ENCODE measurements around the gene SPRR5. TPM values are rescaled to one million over a fixed set of nuclear protein-coding genes. Genes with fewer than 3 reads are reported as not detected.

The SPRR5 gene
- polyA plus RNA-seq, 1 donor from 2014 or later = not detected

DNA sequence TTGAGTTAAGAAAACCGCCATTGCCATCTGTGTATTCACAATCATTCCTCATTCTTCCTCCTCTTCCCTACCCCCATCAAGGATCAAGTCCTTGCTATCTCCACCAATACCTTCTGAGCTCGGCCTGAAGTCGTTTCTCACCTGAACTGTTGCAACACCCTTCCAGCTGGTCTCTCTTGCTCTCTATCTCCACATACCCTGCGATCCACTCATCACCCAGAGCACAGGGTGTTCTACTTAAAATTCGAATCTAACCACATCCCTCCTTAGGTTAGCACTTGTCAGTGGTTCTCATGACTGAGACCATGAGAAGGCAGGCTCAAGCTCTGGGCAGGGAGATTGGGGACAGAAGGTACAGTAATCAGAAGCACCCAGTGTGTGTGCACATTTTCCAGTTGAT lies 34.1 kb upstream of the SPRR5 start:
- H3K4me3 ChIP-seq (ENCODE audit: low read length) = no peak overlapping the region
- H3F3A ChIP-seq (ENCODE audit: insufficient read depth, low read length, poor library complexity, severe bottlenecking) = no peaks in the 10 kb centered on the region
- no peak for TF ChIP-seq POLR2AphosphoS5 (IDR thresholded peaks at IDR 0.05)
- TF ChIP-seq CTCF (IDR thresholded peaks at IDR 0.05; ENCODE audit: poor library complexity, severe bottlenecking) = no peak
- TF ChIP-seq TAF1 (IDR thresholded peaks at IDR 0.05; ENCODE audit: low read depth) = no peak
- no peak for TF ChIP-seq SMC3 (conservative IDR thresholded peaks at IDR 0.05; ENCODE audit: poor library complexity)
- no peak for TF ChIP-seq RAD21 (conservative IDR thresholded peaks at IDR 0.05)
- no peak for TF ChIP-seq EZH2 (IDR thresholded peaks at IDR 0.05; ENCODE audit: borderline replicate concordance, insufficient read depth, low read length, poor library complexity, severe bottlenecking)
- no peak for TF ChIP-seq MXI1 (conservative IDR thresholded peaks at IDR 0.05; ENCODE audit: poor library complexity, severe bottlenecking)
- TF ChIP-seq, protein P1, sequence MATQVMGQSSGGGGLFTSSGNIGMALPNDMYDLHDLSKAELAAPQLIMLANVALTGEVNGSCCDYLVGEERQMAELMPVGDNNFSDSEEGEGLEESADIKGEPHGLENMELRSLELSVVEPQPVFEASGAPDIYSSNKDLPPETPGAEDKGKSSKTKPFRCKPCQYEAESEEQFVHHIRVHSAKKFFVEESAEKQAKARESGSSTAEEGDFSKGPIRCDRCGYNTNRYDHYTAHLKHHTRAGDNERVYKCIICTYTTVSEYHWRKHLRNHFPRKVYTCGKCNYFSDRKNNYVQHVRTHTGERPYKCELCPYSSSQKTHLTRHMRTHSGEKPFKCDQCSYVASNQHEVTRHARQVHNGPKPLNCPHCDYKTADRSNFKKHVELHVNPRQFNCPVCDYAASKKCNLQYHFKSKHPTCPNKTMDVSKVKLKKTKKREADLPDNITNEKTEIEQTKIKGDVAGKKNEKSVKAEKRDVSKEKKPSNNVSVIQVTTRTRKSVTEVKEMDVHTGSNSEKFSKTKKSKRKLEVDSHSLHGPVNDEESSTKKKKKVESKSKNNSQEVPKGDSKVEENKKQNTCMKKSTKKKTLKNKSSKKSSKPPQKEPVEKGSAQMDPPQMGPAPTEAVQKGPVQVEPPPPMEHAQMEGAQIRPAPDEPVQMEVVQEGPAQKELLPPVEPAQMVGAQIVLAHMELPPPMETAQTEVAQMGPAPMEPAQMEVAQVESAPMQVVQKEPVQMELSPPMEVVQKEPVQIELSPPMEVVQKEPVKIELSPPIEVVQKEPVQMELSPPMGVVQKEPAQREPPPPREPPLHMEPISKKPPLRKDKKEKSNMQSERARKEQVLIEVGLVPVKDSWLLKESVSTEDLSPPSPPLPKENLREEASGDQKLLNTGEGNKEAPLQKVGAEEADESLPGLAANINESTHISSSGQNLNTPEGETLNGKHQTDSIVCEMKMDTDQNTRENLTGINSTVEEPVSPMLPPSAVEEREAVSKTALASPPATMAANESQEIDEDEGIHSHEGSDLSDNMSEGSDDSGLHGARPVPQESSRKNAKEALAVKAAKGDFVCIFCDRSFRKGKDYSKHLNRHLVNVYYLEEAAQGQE (IDR thresholded peaks at IDR 0.05; ENCODE audit: borderline replicate concordance) = no peak
- no peak for TF ChIP-seq EP300 (conservative IDR thresholded peaks at IDR 0.05; ENCODE audit: poor library complexity, severe bottlenecking)
- no peaks in the 10 kb centered on the region for H3K9me3 ChIP-seq (ENCODE audit: low read length)
- H3K9me2 ChIP-seq (ENCODE audit: insufficient read depth, low read length) = no peaks in the 10 kb centered on the region
- H3K79me2 ChIP-seq (replicated peaks; ENCODE audit: insufficient read depth, low read length) = no peaks in the 10 kb centered on the region
- H3K4me2 ChIP-seq (ENCODE audit: low read length) = no peak overlapping the region
- H2AFZ ChIP-seq (ENCODE audit: low read depth, low read length) = no peak overlapping the region
- no peak overlapping the region for H3K27ac ChIP-seq (ENCODE audit: low read length)
- H4K20me1 ChIP-seq (ENCODE audit: insufficient read depth) = no peaks in the 10 kb centered on the region
- no peak overlapping the region for H3K9ac ChIP-seq (ENCODE audit: low read length)
- H3K36me3 ChIP-seq (ENCODE audit: insufficient read depth, low read length) = no peaks in the 10 kb centered on the region
- no peaks in the 10 kb centered on the region for H3K27me3 ChIP-seq (ENCODE audit: insufficient read depth, low read depth, low read length)

GRCh38 chr1:152917794-152918193 lies 29.2 kb upstream of the SPRR5 start:
- no peak overlapping the region for H3K27ac ChIP-seq (ENCODE audit: low read length)
- no peaks in the 10 kb centered on the region for H4K20me1 ChIP-seq (ENCODE audit: insufficient read depth)
- H2AFZ ChIP-seq (ENCODE audit: low read depth, low read length) = no peak overlapping the region
- no peak overlapping the region for H3K4me2 ChIP-seq (ENCODE audit: low read length)
- H3F3A ChIP-seq (ENCODE audit: insufficient read depth, low read length, poor library complexity, severe bottlenecking) = no peaks in the 10 kb centered on the region
- H3K9me3 ChIP-seq (ENCODE audit: low read length) = no peaks in the 10 kb centered on the region
- TF ChIP-seq EP300 (conservative IDR thresholded peaks at IDR 0.05; ENCODE audit: poor library complexity, severe bottlenecking) (no peak), TAF1 (IDR thresholded peaks at IDR 0.05; ENCODE audit: low read depth) (no peak), RAD21 (conservative IDR thresholded peaks at IDR 0.05) (peak; percentile 38)
- no peaks in the 10 kb centered on the region for H3K27me3 ChIP-seq (ENCODE audit: insufficient read depth, low read depth, low read length)
- H3K36me3 ChIP-seq (ENCODE audit: insufficient read depth, low read length) = no peaks in the 10 kb centered on the region
- H3K9me2 ChIP-seq (ENCODE audit: insufficient read depth, low read length) = no peaks in the 10 kb centered on the region
- no peak overlapping the region for H3K9ac ChIP-seq (ENCODE audit: low read length)
- no peaks in the 10 kb centered on the region for H3K79me2 ChIP-seq (replicated peaks; ENCODE audit: insufficient read depth, low read length)
- H3K4me3 ChIP-seq (ENCODE audit: low read length) = no peak overlapping the region

GRCh38 chr1:152919071-152919470 lies 27.9 kb upstream of the SPRR5 start:
- Histone ChIP-seq H3K9ac (ENCODE audit: low read length) (no peak overlapping the region), H3F3A (ENCODE audit: insufficient read depth, low read length, poor library complexity, severe bottlenecking) (no peaks in the 10 kb centered on the region), H3K27me3 (ENCODE audit: insufficient read depth, low read depth, low read length) (no peaks in the 10 kb centered on the region), H3K9me3 (ENCODE audit: low read length) (no peaks in the 10 kb centered on the region), H3K4me2 (ENCODE audit: low read length) (no peak overlapping the region), H4K20me1 (ENCODE audit: insufficient read depth) (no peaks in the 10 kb centered on the region), H2AFZ (ENCODE audit: low read depth, low read length) (no peak overlapping the region), H3K36me3 (ENCODE audit: insufficient read depth, low read length) (no peaks in the 10 kb centered on the region), H3K9me2 (ENCODE audit: insufficient read depth, low read length) (no peaks in the 10 kb centered on the region), H3K4me3 (ENCODE audit: low read length) (no peak overlapping the region), H3K27ac (ENCODE audit: low read length) (no peak overlapping the region), H3K79me2 (replicated peaks; ENCODE audit: insufficient read depth, low read length) (no peaks in the 10 kb centered on the region)
- TF ChIP-seq POLR2AphosphoS5 (IDR thresholded peaks at IDR 0.05) = no peak
- no peak for TF ChIP-seq CTCF (IDR thresholded peaks at IDR 0.05; ENCODE audit: poor library complexity, severe bottlenecking)
- no peak for TF ChIP-seq TAF1 (IDR thresholded peaks at IDR 0.05; ENCODE audit: low read depth)
- TF ChIP-seq EZH2 (IDR thresholded peaks at IDR 0.05; ENCODE audit: borderline replicate concordance, insufficient read depth, low read length, poor library complexity, severe bottlenecking) = no peak
- TF ChIP-seq, protein P1 (IDR thresholded peaks at IDR 0.05; ENCODE audit: borderline replicate concordance) = no peak
- no peak for TF ChIP-seq MXI1 (conservative IDR thresholded peaks at IDR 0.05; ENCODE audit: poor library complexity, severe bottlenecking)
- no peak for TF ChIP-seq SMC3 (conservative IDR thresholded peaks at IDR 0.05; ENCODE audit: poor library complexity)
- no peak for TF ChIP-seq RAD21 (conservative IDR thresholded peaks at IDR 0.05)
- no peak for TF ChIP-seq EP300 (conservative IDR thresholded peaks at IDR 0.05; ENCODE audit: poor library complexity, severe bottlenecking)

All from neural cell (in vitro differentiated cells).